Ectodermal cell (in vitro differentiated cells): Measurements from ENCODE around the gene DOCK4.

Source experiments
- H3K27ac ChIP-seq: 2 replicates; pipeline ENCODE4 v1.7.0; 2013; ENCODE audit warnings: mild to moderate bottlenecking, low read depth, low read length; ENCODE audit not compliant: insufficient read depth, poor library complexity, severe bottlenecking
- H3K27me3 ChIP-seq: 2 replicates; pipeline ENCODE4 v1.7.0; 2013; ENCODE audit warnings: mild to moderate bottlenecking, low read length; ENCODE audit not compliant: insufficient read depth, control insufficient read depth, poor library complexity, severe bottlenecking
- H3K36me3 ChIP-seq: one replicate; pipeline ENCODE4 v1.7.0; 2013; ENCODE audit warnings: low read length; ENCODE audit not compliant: control insufficient read depth, insufficient read depth
- H3K4me1 ChIP-seq: one replicate; pipeline ENCODE4 v1.7.0; 2013; ENCODE audit warnings: low read length; ENCODE audit not compliant: control insufficient read depth, insufficient read depth
- H3K4me3 ChIP-seq: 2 replicates; pipeline ENCODE4 v1.7.0; 2013; ENCODE audit warnings: low read depth, low read length, control low read depth; ENCODE audit not compliant: insufficient read depth
- H3K9me3 ChIP-seq: 2 replicates; pipeline ENCODE4 v1.7.0; 2013; ENCODE audit warnings: mild to moderate bottlenecking, low read length, moderate library complexity; ENCODE audit not compliant: control insufficient read depth
- WGBS, 2 experiments: methylation state at CpG; one replicate each; pipeline ENCODE4 v1.1.7; 2013; ENCODE audit warnings: missing lambda C conversion rate in 2 of 2; 5-methylcytosine and 5-hydroxymethylcytosine counted together

The DOCK4 gene

GRCh38 chr7:111746950-111747349 lies 459.2 kb downstream of the DOCK4 start:
- H3K4me1 ChIP-seq, result no peaks in the 10 kb centered on the region
- no peaks in the 10 kb centered on the region for H3K9me3 ChIP-seq
- no peaks in the 10 kb centered on the region for H3K27me3 ChIP-seq
- 88 to 97% methylated on average over 3 to 4 of the region's 4 CpGs for WGBS, 2 experiments
- H3K27ac ChIP-seq, result no peak overlapping the region
- no peak overlapping the region for H3K4me3 ChIP-seq
- H3K36me3 ChIP-seq, result peaks cover 4% of the 10 kb centered on the region

GRCh38 chr7:111744501-111745155 lies 461.6 kb downstream of the DOCK4 start:
- no peak overlapping the region for H3K4me3 ChIP-seq
- H3K9me3 ChIP-seq, result no peaks in the 10 kb centered on the region
- 92% methylated on average over 2 of the region's 2 CpGs for WGBS, 2 experiments
- peaks cover 7% of the 10 kb centered on the region for H3K36me3 ChIP-seq
- H3K27me3 ChIP-seq, result no peaks in the 10 kb centered on the region
- H3K4me1 ChIP-seq, result no peaks in the 10 kb centered on the region
- no peak overlapping the region for H3K27ac ChIP-seq

GRCh38 chr7:111743244-111743847 lies 462.9 kb downstream of the DOCK4 start:
- Histone ChIP-seq H3K9me3 (no peaks in the 10 kb centered on the region), H3K27ac (no peak overlapping the region), H3K27me3 (no peaks in the 10 kb centered on the region), H3K4me1 (no peaks in the 10 kb centered on the region), H3K4me3 (no peak overlapping the region), H3K36me3 (peaks cover 7% of the 10 kb centered on the region)
- WGBS, 2 experiments, result 41 to 46% methylated on average over 6 to 7 of the region's 7 CpGs

DNA sequence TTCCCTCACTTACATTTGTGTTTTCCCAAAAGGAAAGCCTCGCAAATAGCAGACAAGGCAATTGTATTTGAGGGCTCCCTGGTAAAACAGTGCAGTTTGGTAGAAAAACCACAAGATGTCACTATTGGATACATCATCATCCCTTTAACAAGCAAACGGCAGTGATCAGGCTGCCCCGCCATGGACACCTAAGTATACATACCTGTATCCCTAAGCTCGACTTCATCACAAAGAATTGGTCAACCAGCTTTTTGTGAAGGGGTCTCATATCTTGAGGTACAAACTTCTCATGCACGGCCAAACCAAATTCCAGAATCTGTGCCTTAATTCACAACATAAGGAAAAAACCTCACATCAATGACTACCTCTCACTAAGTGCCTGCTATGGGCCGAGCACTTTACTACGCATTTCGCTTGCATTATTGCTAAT lies 464.4 kb downstream of the DOCK4 start:
- 55 to 57% methylated on average over 8 of the region's 8 CpGs for WGBS, 2 experiments
- no peaks in the 10 kb centered on the region for H3K4me1 ChIP-seq
- peaks cover 7% of the 10 kb centered on the region for H3K36me3 ChIP-seq
- no peaks in the 10 kb centered on the region for H3K9me3 ChIP-seq
- no peaks in the 10 kb centered on the region for H3K27me3 ChIP-seq
- H3K27ac ChIP-seq, result no peak overlapping the region
- no peak overlapping the region for H3K4me3 ChIP-seq

- Histone ChIP-seq H3K9me3 (no peaks in the 10 kb centered on the region), H3K27ac (no peak overlapping the region), H3K4me1 (no peaks in the 10 kb centered on the region), H3K36me3 (peaks cover 7% of the 10 kb centered on the region), H3K27me3 (no peaks in the 10 kb centered on the region), H3K4me3 (no peak overlapping the region)
- WGBS, 2 experiments, result 94 to 98% methylated on average over 3 of the region's 3 CpGs
These were observed 465.3 kb downstream of the DOCK4 start for GRCh38 chr7:111740942-111741341.

DNA sequence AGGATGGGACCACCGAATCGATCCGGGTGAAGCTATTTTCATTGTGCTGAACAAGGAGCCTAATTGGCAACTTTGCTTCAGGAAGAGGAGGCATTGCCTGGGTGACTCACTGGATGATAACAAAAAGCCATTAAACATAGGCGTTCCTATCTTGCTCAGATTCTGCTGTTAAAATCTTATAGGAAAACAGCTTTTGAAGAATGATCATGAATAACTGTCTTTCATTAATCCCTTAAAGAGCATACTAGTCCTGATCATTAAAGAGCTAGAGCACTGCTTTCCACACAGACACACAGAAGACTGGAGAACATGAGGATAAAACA lies 469.7 kb downstream of the DOCK4 start:
- Histone ChIP-seq H3K36me3 (peaks cover 3% of the 10 kb centered on the region), H3K27ac (no peak overlapping the region)
- WGBS, 2 experiments, result 63 to 69% methylated on average over 4 of the region's 4 CpGs

DNA sequence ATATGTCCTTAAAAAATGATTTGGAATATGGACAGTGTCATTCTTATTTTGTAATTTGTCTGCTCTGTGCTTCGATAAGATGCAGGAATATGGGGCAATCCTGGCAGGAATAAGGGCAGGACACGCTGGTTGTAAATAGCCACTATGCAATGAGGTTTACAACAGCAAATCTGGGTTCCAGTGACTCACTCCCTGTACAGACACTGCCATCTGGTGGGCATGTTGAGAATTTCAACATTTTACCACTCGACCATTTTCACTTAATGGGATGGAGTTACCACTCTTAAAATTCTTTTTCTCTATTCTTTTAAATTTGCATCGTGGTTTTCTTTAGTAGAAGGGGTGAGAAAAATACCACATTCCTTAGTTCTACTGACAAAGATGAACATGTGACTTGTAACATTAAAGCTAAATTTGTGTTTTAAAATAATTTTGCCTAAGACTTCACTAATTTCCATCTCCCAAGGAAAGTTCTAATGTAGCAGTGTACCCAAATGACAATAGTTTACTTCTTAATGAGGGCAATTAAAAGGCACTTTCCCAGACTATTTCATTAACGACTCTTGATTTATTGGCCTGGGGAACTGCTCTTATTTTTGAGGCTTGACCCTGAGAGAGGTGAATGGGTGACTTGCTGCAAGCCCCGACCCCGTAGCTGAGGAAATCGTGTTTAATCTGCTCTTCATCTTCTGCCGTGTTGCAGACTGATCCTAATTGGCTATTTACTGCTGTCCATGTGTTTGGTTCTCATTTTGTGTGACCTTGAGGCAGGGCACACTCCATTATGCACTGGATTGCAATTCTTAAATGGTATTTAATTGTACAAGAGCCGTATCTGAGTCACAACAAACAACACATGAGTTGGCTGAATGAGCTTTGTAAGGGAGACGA lies 470.3 kb downstream of the DOCK4 start:
- no peaks in the 10 kb centered on the region for H3K27me3 ChIP-seq
- no peak overlapping the region for H3K4me3 ChIP-seq

More for the DNA sequence above, 469.7 kb downstream of the DOCK4 start:
- Histone ChIP-seq H3K4me3 (no peak overlapping the region), H3K4me1 (no peaks in the 10 kb centered on the region), H3K9me3 (no peaks in the 10 kb centered on the region), H3K27me3 (no peaks in the 10 kb centered on the region)

DNA sequence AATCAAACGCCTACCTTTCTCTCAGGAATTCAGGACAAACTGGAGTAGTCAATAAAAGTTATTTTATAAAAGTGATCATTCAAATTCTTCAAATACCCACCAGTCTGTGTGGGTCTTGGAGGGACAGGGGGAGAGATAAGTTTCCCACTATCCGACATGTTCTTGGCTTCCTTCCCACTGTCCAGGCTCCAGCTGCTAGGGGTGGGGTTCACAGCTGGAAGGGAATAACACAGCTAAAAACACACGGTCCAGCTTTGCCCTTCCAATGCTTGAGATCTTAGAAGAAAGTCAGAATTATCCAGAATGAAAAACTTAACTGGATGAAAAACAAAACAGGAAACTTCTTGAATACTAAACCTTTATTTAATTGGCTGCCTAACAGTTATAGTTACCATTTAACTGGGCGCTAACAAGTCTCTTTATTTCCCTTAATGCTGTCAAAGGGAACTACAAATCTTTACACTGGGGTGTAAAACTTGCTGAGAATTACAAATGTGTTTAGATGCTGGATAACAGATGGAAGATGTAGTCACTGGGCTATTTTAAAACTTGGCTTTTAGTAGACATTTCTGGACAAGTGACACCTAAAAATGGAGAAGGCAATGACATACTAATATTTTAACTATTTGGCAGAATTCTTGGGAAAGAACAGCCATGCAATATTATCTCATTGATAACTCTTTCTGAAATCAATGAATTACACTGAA lies 471.1 kb downstream of the DOCK4 start:
- 84 to 86% methylated on average over 3 to 4 of the region's 4 CpGs for WGBS, 2 experiments

More for the DNA sequence above, 470.3 kb downstream of the DOCK4 start:
- H3K36me3 ChIP-seq, result peaks cover 3% of the 10 kb centered on the region
- no peak overlapping the region for H3K27ac ChIP-seq
- no peaks in the 10 kb centered on the region for H3K4me1 ChIP-seq
- 77 to 83% methylated on average over 9 of the region's 11 CpGs for WGBS, 2 experiments
- no peaks in the 10 kb centered on the region for H3K9me3 ChIP-seq

DNA sequence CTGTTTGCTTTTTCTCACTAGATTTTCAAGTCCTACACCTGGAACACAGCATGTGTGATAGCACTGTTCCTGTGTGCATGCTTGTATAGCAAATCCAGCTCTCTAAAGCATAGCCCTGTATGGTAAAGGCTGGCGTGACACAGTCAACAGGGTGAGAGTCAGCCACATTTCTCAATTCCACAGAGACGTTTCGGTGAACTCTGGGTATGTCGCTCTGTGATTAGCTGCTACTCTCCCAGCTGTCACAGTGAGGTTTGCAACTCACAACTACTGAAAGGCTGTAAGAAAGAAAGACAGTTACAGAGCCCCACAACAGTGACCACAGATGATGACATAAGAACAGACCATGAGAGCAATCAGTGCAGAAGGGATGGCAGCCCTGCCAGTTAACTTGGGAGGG lies 473.3 kb downstream of the DOCK4 start:
- H3K36me3 ChIP-seq, result no peaks in the 10 kb centered on the region
- no peak overlapping the region for H3K4me3 ChIP-seq
- no peaks in the 10 kb centered on the region for H3K4me1 ChIP-seq
- no peaks in the 10 kb centered on the region for H3K27me3 ChIP-seq
- H3K9me3 ChIP-seq, result no peaks in the 10 kb centered on the region
- H3K27ac ChIP-seq, result no peak overlapping the region
- WGBS, 2 experiments, result 95 to 98% methylated on average over 4 of the region's 4 CpGs

More for the DNA sequence above, 471.1 kb downstream of the DOCK4 start:
- H3K4me3 ChIP-seq, result no peak overlapping the region
- H3K27ac ChIP-seq, result no peak overlapping the region
- H3K9me3 ChIP-seq, result no peaks in the 10 kb centered on the region
- H3K27me3 ChIP-seq, result no peaks in the 10 kb centered on the region
- H3K36me3 ChIP-seq, result no peaks in the 10 kb centered on the region
- no peaks in the 10 kb centered on the region for H3K4me1 ChIP-seq
